ENCODE data around the gene EIF4EBP3.
"Not testable (repeated sequence)": the region's sequence is repeated elsewhere in the genome, so short reads cannot be mapped to it uniquely, and the experiment has no call there.

GRCh38 chr5:140593070-140593469 lies 45.6 kb downstream of the EIF4EBP3 start:
- TF ChIP-seq CTCF, POLR2A (IDR thresholded peaks at IDR 0.05): not testable (repeated sequence)

Measured in thyroid gland (tissue), 4 donors.